B cell (primary cell): ENCODE data around the gene CDH13.

ENCODE experiments used
- EZH2 ChIP-seq: IDR thresholded peaks from 2 replicates; pipeline ENCODE4 v1.6.1; 2012; ENCODE audit warnings: borderline replicate concordance, low read depth, mild to moderate bottlenecking, moderate library complexity, low read length; ENCODE audit not compliant: insufficient read depth, poor library complexity, severe bottlenecking
- TF ChIP-seq, protein P1 (sequence below): fragments of 200-600 bp; IDR thresholded peaks from one replicate; pipeline ENCODE4 v1.8.0; 2022; ENCODE audit warnings: antibody characterized with exemption, mild to moderate bottlenecking

GRCh38 chr16:82700541-82701235, 73.9 kb downstream of the CDH13 start:
- TF ChIP-seq, protein P1, sequence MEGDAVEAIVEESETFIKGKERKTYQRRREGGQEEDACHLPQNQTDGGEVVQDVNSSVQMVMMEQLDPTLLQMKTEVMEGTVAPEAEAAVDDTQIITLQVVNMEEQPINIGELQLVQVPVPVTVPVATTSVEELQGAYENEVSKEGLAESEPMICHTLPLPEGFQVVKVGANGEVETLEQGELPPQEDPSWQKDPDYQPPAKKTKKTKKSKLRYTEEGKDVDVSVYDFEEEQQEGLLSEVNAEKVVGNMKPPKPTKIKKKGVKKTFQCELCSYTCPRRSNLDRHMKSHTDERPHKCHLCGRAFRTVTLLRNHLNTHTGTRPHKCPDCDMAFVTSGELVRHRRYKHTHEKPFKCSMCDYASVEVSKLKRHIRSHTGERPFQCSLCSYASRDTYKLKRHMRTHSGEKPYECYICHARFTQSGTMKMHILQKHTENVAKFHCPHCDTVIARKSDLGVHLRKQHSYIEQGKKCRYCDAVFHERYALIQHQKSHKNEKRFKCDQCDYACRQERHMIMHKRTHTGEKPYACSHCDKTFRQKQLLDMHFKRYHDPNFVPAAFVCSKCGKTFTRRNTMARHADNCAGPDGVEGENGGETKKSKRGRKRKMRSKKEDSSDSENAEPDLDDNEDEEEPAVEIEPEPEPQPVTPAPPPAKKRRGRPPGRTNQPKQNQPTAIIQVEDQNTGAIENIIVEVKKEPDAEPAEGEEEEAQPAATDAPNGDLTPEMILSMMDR, result no peak
- no peak for TF ChIP-seq EZH2
